Measurements from ENCODE around the gene RTN4. TPM values are rescaled to one million over a fixed set of nuclear protein-coding genes. Genes with fewer than 3 reads are reported as not detected.
"Not testable (repeated sequence)": the region's sequence is repeated elsewhere in the genome, so short reads cannot be mapped to it uniquely, and the experiment has no call there.

Gene RTN4
- 198 and 249 TPM in 2 replicates for total RNA-seq (2014; rRNA removed; shearing (Covaris generic))

- DNase-seq (ENCODE audit: low read depth) = peak; percentile 98
Observed at GRCh38 chr2:55050100-55050994, at the start of gene RTN4. Gene RTN4, minus strand, starts transcription at chr2:55050451. Its CDS starts 151 bp downstream, at chr2:55050300.

GRCh38 chr2:55099493-55099877 is 49.2 kb upstream of the RTN4 start:
- no peak for DNase-seq (ENCODE audit: low read depth)

GRCh38 chr2:55097461-55098410 is 47.5 kb upstream of the RTN4 start:
- peak; percentile 49 for DNase-seq (ENCODE audit: low read depth)

- DNase-seq (ENCODE audit: low read depth) = peak; percentile 30
Observed at GRCh38 chr2:55097082-55097460, 46.8 kb upstream of the RTN4 start.

- no peak for DNase-seq (ENCODE audit: low read depth)
Observed at GRCh38 chr2:55096586-55096985, 46.3 kb upstream of the RTN4 start.

GRCh38 chr2:55093381-55093780 is 43.1 kb upstream of the RTN4 start:
- DNase-seq (ENCODE audit: low read depth) = peak; percentile 84

GRCh38 chr2:55092439-55092838 is 42.2 kb upstream of the RTN4 start:
- DNase-seq (ENCODE audit: low read depth) = no peak

GRCh38 chr2:55091681-55092080 is 41.4 kb upstream of the RTN4 start:
- not testable (repeated sequence) for DNase-seq (ENCODE audit: low read depth)

GRCh38 chr2:55090702-55091101 is 40.5 kb upstream of the RTN4 start:
- DNase-seq (ENCODE audit: low read depth) = peak; percentile 52

- no peak for DNase-seq (ENCODE audit: low read depth)
Observed at GRCh38 chr2:55089726-55090125, 39.5 kb upstream of the RTN4 start.

GRCh38 chr2:55088400-55088799 is 38.1 kb upstream of the RTN4 start:
- DNase-seq (ENCODE audit: low read depth) = no peak

GRCh38 chr2:55087936-55088335 is 37.7 kb upstream of the RTN4 start:
- DNase-seq (ENCODE audit: low read depth) = no peak

GRCh38 chr2:55087501-55087900 is 37.2 kb upstream of the RTN4 start:
- DNase-seq (ENCODE audit: low read depth) = no peak

- DNase-seq (ENCODE audit: low read depth) = no peak
Observed at GRCh38 chr2:55085113-55086040, 35.1 kb upstream of the RTN4 start.

GRCh38 chr2:55084641-55085040 is 34.4 kb upstream of the RTN4 start:
- no peak for DNase-seq (ENCODE audit: low read depth)

- no peak for DNase-seq (ENCODE audit: low read depth)
Observed at GRCh38 chr2:55080204-55080738, 30.0 kb upstream of the RTN4 start.

GRCh38 chr2:55078956-55079355 is 28.7 kb upstream of the RTN4 start:
- no peak for DNase-seq (ENCODE audit: low read depth)

- no peak for DNase-seq (ENCODE audit: low read depth)
Observed at GRCh38 chr2:55076721-55077120, 26.5 kb upstream of the RTN4 start.

- not testable (repeated sequence) for DNase-seq (ENCODE audit: low read depth)
Observed at GRCh38 chr2:55076019-55076418, 25.8 kb upstream of the RTN4 start.

GRCh38 chr2:55073000-55073983 is 23.0 kb upstream of the RTN4 start:
- no peak for DNase-seq (ENCODE audit: low read depth)
